GM12872 (cell line): ENCODE measurements around the gene MYT1.

ENCODE experiments used
- CTCF ChIP-seq: IDR thresholded peaks from 3 replicates; pipeline ENCODE4 v1.5.1; 2011; ENCODE audit warnings: low read depth, mild to moderate bottlenecking, low read length, moderate library complexity; ENCODE audit not compliant: insufficient read depth

Gene MYT1

GRCh38 chr20:64155258-64156135 lies 8.8 kb upstream of the MYT1 start:
- TF ChIP-seq CTCF = no peak

- no peak for TF ChIP-seq CTCF
Observed at GRCh38 chr20:64156136-64156885, 7.9 kb upstream of the MYT1 start.

- no peak for TF ChIP-seq CTCF
Observed at GRCh38 chr20:64156886-64157875, 7.1 kb upstream of the MYT1 start.

- no peak for TF ChIP-seq CTCF
Observed at GRCh38 chr20:64157878-64158277, 6.4 kb upstream of the MYT1 start.

GRCh38 chr20:64158346-64159285 lies 5.6 kb upstream of the MYT1 start:
- no peak for TF ChIP-seq CTCF

- TF ChIP-seq CTCF = no peak
Observed at GRCh38 chr20:64159286-64159680, 5.0 kb upstream of the MYT1 start.
